Tibial nerve (tissue), 4 donors: ENCODE data around the gene IQSEC3. TPM values are rescaled to one million over a fixed set of nuclear protein-coding genes. Genes with fewer than 3 reads are reported as not detected.

Experiments used
- DNase-seq, 2 donors: peaks; one replicate each; pipeline ENCODE4 v3.0.0-alpha.2; 2019; ENCODE audit warnings: low spot score in 2 of 2
- H3K27ac ChIP-seq, 4 donors: fragments of 200-600 bp; sonication (generic) in 3 of 4; one replicate each; pipeline ENCODE4 v1.5.1; 2017 to 2019; ENCODE audit warnings: mild to moderate bottlenecking in 1 of 4
- H3K27me3 ChIP-seq, 2 donors: fragments of 200-600 bp; sonication (generic) in 1 of 2; one replicate each; pipeline versions ENCODE4 v1.5.1 to v1.6.0; 2017 to 2019
- H3K36me3 ChIP-seq, 3 donors: fragments of 200-600 bp; sonication (generic); one replicate each; pipeline ENCODE4 v1.5.1; 2018 to 2019
- H3K4me1 ChIP-seq, 4 donors: fragments of 200-600 bp; sonication (generic) in 3 of 4; one replicate each; pipeline ENCODE4 v1.5.1; 2017 to 2019
- H3K4me3 ChIP-seq, 4 donors: fragments of 200-600 bp; sonication (generic) in 3 of 4; one replicate each; pipeline ENCODE4 v1.5.1; 2017 to 2019; ENCODE audit warnings: mild to moderate bottlenecking in 1 of 4, moderate library complexity in 1 of 4
- H3K9me3 ChIP-seq, 4 donors: fragments of 200-600 bp; sonication (generic) in 3 of 4; one replicate each; pipeline ENCODE4 v1.5.1; 2017 to 2019
- CTCF ChIP-seq, 5 experiments: fragments of 200-600 bp in 3 of 5; fragments of 450-650 bp in 2 of 5; sonication (generic) in 3 of 5; IDR thresholded peaks; one replicate each; pipeline ENCODE4 v1.5.1; 2016 to 2019; ENCODE audit warnings: antibody characterized with exemption in 5 of 5, mild to moderate bottlenecking in 3 of 5, moderate library complexity in 2 of 5
- EP300 ChIP-seq, 2 donors: sonication (generic); formaldehyde crosslinking; IDR thresholded peaks; one replicate each; pipeline ENCODE4 v1.6.1; 2017; ENCODE audit warnings: antibody characterized with exemption in 2 of 2, mild to moderate bottlenecking in 1 of 2
- POLR2A ChIP-seq, 2 donors: fragments of 450-650 bp; IDR thresholded peaks; one replicate each; pipeline ENCODE4 v1.6.1; 2017; ENCODE audit warnings: antibody characterized with exemption in 2 of 2, mild to moderate bottlenecking in 2 of 2, moderate library complexity in 2 of 2
- WGBS, 2 donors: methylation state at CpG; one replicate each; pipeline ENCODE4 v1.1.5; 2018; 5-methylcytosine and 5-hydroxymethylcytosine counted together
- total RNA-seq, 4 donors: library from RNA; depleted of rRNA; stranded (reverse); fragments of >200 nt; gene quantifications; one replicate each; pipeline ENCODE4 v1.1.0, GENCODE V29; 2016

IQSEC3 gene
- total RNA-seq, 4 donors from 2014 or later, result 0.84 to 6.5 (median 1.6) TPM

- Histone ChIP-seq H3K36me3 (no peaks in the 10 kb centered on the region), H3K9me3 (no peaks in the 10 kb centered on the region), H3K4me3 (no peak overlapping the region), H3K27ac (no peak overlapping the region), H3K4me1 (peaks cover 0 to 15% (median 0%) of the 10 kb centered on the region in 4 donors), H3K27me3 (peaks cover 0 to 16% of the 10 kb centered on the region in 2 donors)
- no peak for DNase-seq
- 49 to 65% methylated on average over 13 to 15 of the region's 15 CpGs for WGBS, 2 donors
- TF ChIP-seq CTCF (IDR thresholded peaks at IDR 0.05), result no peak
- no peak for TF ChIP-seq POLR2A (IDR thresholded peaks at IDR 0.05)
- TF ChIP-seq EP300 (IDR thresholded peaks at IDR 0.05), result no peak
These were observed 35.7 kb downstream of the IQSEC3 start for GRCh38 chr12:101969-102878.

- whole genome bisulfite sequencing, 2 donors, result 25 to 54% methylated on average over 7 of the region's 7 CpGs
- Histone ChIP-seq H3K36me3 (no peaks in the 10 kb centered on the region), H3K9me3 (no peaks in the 10 kb centered on the region), H3K27me3 (peaks cover 0 to 16% of the 10 kb centered on the region in 2 donors), H3K27ac (no peak overlapping the region), H3K4me1 (peaks cover 0 to 15% (median 0%) of the 10 kb centered on the region in 4 donors), H3K4me3 (no peak overlapping the region)
- no peak for TF ChIP-seq CTCF (IDR thresholded peaks at IDR 0.05)
- no peak for TF ChIP-seq EP300 (IDR thresholded peaks at IDR 0.05)
- TF ChIP-seq POLR2A (IDR thresholded peaks at IDR 0.05), result no peak
- no peak for DNase-seq
These were observed 36.3 kb downstream of the IQSEC3 start for GRCh38 chr12:102879-103168.

GRCh38 chr12:103169-103981 is 36.8 kb downstream of the IQSEC3 start:
- 58 to 61% methylated on average over 12 to 15 of the region's 19 CpGs for WGBS, 2 donors
- TF ChIP-seq CTCF (IDR thresholded peaks at IDR 0.05) (no peak), POLR2A (IDR thresholded peaks at IDR 0.05) (no peak), EP300 (IDR thresholded peaks at IDR 0.05) (no peak)
- no peak overlapping the region for H3K4me3 ChIP-seq
- no peak overlapping the region for H3K27ac ChIP-seq
- H3K27me3 ChIP-seq, result peaks cover 0 to 16% of the 10 kb centered on the region in 2 donors
- H3K9me3 ChIP-seq, result no peaks in the 10 kb centered on the region
- peaks cover 0 to 15% (median 0%) of the 10 kb centered on the region in 4 donors for H3K4me1 ChIP-seq
- no peak for DNase-seq
- no peaks in the 10 kb centered on the region for H3K36me3 ChIP-seq

GRCh38 chr12:104551-105081 is 38.0 kb downstream of the IQSEC3 start:
- H3K27me3 ChIP-seq, result peaks cover 0 to 15% of the 10 kb centered on the region in 2 donors
- no peaks in the 10 kb centered on the region for H3K36me3 ChIP-seq
- H3K4me1 ChIP-seq, result peaks cover 0 to 10% (median 0%) of the 10 kb centered on the region in 4 donors
- H3K4me3 ChIP-seq, result no peak overlapping the region
- DNase-seq, result no peak
- H3K9me3 ChIP-seq, result no peaks in the 10 kb centered on the region
- 56 to 69% methylated on average over 34 to 40 of the region's 40 CpGs for WGBS, 2 donors
- TF ChIP-seq CTCF (IDR thresholded peaks at IDR 0.05), result no peak
- no peak for TF ChIP-seq EP300 (IDR thresholded peaks at IDR 0.05)
- H3K27ac ChIP-seq, result no peak overlapping the region
